GM10847 (cell line): ENCODE results near the gene ZDHHC4.

Experiments
- POLR2A ChIP-seq: IDR thresholded peaks from 2 replicates; pipeline ENCODE4 v1.6.1; 2011; ENCODE audit not compliant: insufficient read length; ENCODE audit errors: extremely low read depth

ZDHHC4 gene

DNA sequence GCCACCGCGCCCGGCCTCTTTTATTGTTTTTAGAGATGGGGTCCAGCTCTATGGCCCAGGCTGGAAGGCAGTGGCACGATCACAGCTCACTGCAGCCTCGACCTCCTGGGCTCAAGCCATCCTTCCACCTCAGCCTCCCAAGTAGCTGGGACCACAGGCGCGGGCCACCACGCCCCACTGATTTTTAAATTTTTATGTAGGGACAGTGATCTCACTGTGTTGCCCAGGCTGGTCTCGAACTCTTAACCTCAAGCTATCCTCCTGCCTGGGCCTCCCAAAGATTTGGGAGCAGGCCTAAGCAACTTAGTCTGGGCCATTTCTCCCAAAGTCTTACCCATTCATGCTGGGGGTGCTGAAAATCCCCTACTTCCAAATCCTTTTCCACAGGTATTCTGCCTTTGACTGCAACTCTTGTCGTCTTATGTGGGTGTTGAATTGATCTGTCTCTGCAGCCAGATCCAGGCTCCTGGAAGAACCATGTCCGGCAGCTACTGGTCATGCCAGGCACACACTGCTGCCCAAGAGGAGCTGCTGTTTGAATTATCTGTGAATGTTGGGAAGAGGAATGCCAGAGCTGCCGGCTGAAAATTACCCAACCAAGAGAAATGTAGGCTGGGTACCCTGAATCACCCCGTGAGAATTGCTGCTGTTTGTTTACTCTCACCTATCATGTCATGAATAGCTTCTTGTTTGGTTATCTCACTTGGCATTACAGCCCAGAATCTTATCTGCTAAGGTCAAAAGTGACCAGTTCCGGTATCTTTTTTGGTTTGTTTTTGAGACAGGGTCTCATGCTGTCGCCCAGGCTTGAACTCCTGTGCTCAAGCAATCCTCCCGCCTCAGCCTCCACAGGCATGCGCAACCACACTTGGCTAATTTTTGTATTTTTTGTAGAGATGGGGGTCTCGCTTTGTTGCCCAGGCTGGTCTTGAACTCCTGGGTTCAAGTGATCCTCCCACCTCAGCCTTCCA is 1.1 kb downstream of the ZDHHC4 start:
- TF ChIP-seq POLR2A = no peak

DNA sequence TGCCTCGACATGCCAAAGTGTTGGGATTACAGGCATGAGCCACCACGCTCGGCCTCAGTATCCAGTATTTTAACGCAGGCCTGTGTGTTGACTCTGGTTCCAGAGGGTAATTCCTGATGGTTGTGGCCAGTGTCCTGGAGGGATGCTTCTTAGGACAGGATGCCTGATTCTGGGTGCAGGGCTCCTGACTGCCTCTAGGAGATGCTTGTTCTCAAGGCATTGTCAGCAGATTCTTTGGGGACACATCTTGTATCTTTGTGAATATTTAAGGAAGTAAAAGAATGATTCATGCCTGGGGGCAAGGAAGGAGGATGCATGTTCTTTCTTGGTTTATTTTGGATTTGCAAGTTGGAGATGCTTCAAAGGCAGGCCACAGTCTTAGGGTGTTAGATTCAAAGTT is 2.2 kb downstream of the ZDHHC4 start:
- no peak for TF ChIP-seq POLR2A

DNA sequence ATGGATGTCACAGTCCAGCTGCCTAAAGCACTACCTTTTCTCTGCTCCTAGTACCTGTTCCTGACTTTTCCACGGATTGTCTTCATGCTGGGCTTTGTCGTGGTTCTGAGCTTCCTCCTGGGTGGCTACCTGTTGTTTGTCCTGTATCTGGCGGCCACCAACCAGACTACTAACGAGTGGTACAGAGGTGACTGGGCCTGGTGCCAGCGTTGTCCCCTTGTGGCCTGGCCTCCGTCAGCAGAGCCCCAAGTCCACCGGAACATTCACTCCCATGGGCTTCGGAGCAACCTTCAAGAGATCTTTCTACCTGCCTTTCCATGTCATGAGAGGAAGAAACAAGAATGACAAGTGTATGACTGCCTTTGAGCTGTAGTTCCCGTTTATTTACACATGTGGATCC is 11.3 kb downstream of the ZDHHC4 start:
- TF ChIP-seq POLR2A = no peak

DNA sequence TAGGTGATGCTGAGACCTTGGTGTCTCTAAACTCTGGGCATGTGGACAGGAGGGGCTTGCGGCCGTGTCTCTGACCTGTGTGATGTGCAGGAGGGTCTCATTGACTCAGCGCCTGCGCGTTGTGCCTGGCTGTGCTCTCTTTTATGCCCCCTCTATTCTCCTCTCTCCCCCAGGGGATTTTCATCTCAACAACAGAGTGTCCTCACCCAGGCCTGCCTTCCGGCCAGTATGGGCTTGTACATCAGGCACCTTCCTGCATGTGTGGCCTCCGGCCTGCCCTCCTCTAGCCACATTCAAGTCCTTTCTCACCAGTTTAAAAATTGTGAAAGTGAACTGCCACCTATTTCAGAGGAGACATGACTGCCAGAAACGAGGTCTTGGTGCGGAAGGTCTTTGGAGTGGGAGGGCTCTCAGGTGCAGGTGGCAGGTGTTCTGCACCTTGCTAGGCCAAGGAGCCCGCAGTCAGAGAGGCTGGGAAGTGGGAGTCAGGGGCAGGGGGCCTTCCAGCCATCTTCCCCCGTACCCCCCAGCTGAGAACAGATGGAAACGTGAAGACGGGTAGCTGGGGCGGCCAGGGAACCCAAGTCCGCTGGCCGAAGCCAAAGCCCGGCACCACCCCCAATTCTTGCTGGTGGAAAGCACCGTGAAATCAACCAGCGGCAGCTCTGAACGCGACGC is 12.0 kb downstream of the ZDHHC4 start:
- no peak for TF ChIP-seq POLR2A

DNA sequence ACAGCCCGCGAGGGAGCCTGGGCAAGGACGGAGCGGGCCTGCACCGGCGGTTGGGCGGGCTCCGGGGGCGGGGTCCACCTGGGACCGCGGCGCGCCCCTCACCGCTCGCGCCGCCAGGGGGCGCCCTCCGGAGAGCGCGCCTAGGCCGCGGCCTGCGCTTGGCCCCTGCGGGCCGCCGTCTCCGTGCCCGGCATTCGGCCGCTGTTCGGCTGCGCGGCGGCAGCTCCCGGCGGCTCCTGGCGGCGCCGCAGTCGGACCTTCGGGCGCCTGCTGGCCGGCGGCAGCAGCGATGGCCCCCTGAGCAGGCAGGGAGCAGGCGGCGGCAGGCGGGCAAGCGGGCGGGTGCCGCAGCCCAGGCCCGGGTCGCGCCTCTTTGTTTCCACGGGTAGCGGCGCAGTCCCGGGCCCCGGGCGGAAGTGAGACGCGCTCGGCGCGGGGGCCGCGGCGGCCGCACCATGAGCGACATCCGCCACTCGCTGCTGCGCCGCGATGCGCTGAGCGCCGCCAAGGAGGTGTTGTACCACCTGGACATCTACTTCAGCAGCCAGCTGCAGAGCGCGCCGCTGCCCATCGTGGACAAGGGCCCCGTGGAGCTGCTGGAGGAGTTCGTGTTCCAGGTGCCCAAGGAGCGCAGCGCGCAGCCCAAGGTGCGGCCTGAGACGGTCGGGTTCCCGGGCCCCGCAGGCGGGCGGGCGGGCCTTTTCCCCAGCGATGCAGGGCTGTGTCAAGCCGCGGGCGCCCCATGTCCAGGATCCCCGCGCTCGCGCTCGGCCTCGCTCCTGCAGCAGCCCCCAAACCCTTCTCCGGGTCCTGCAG is 12.8 kb downstream of the ZDHHC4 start, which contains the start of gene INTS15:
INTS15 (plus strand) TSS at position 193 of the 816 bp plus-strand sequence; CDS start at position 456, 263 bp downstream.
- TF ChIP-seq POLR2A = peak; percentile 94

DNA sequence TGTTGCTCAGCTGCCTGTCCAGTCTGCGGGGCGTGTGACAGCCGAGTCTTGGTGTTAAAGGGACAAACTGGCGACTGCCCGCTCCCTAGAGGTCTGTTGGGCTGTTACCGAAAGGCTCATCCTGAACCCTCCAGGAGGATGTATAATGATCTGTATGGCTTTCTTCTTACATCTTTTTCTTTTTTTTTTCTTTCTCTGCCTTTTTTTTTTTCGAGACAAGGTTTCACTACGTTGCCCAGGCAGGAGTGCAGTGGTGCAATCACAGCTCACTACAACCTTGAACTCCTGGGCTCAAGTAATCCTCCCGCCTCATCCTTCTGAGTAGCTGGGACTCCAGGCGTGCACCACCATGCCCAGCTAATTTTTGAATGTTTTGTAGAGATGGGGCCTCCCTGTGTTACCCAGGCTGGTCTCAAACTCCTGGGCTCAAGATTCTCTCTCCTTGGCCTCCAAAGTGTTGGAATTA is 13.4 kb downstream of the ZDHHC4 start:
- no peak for TF ChIP-seq POLR2A

DNA sequence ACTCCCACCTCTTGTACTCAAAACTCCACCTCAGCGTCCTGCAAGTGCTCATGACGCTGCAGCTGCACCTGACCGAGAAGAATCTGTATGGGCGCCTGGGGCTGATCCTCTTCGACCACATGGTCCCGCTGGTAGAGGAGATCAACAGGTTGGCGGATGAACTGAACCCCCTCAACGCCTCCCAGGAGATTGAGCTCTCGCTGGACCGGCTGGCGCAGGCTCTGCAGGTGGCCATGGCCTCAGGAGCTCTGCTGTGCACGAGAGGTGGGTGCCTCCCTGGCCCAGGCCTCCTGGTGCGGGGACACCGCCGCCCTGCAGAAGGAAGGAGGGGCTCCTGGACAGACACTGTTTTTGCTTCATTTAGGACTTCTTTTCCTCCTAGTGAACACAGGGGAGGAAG is 22.8 kb downstream of the ZDHHC4 start:
- no peak for TF ChIP-seq POLR2A

DNA sequence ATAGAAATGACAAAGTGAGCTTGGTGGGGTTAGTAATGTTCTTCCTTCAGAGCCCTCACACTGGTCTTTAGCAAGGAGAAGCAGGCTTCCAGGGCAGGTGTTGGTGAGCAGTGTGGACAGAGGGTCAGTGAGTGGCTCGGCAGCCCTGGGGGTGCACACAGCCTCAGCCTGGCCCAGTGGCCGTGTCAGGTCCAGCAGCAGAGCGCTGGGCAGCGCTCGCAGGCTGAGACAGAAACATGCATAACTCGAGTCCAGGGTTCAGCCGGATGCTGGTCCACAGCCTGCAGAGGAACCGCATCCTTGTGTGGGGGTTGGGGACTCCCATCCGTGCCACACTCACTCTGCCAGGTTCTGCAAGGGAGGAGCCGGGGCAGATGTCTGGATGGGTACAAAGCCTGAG is 27.2 kb downstream of the ZDHHC4 start:
- no peak for TF ChIP-seq POLR2A

DNA sequence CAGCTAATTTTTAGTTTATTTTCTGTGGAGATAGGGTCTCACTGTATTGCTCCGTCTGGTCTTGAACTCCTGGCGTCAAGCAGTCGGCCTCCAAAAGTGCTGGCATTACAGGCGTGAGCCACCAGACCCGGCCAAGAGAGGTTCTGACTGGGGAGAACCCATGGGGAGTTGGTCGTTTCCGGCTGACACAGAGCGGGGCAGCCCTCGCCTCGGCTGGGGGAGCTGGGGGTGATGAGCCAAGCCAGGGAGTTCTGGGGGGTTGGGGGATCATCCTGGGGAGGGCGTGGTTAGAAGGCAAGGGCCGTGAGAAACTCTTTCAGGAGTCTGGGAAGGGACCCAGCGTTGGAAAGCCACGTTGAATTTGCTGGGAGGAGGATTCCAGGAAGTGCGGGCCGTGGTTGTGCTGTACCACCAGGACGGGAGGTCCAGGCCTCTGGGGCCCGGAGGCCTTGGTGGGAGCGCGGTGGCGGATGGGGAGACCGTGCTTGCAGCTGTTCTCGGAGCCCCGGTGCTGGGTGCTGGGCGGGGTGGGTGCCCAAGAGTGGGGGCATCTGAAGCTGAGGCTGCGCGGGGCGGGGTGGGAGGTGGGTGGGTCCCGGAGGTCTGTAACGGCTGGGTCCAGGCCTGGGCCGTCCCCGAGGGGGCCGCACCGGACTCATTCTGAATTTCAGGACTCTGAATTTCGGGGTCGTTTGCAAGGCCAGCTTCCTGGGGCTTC is 29.8 kb downstream of the ZDHHC4 start:
- no peak for TF ChIP-seq POLR2A

DNA sequence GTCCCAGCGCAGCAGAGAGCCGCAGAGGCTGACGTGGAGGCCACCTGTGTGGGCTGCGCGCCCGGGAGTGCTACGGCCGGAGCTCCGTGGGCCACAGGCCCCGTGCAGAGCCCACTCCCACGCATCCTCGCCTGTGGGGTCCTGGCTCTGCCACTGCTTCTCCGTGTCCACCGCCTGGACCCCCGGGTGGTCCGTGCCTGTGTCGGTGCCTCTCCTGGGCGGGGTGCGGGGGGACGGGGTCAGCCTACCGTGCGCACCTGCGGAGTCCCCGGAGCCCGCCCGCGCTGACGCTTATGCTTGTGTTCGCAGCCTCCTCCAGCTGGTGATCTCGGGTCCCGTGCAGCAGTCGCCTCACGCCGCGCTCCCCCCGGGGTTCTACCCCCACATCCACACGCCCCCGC is 30.4 kb downstream of the ZDHHC4 start:
- no peak for TF ChIP-seq POLR2A

DNA sequence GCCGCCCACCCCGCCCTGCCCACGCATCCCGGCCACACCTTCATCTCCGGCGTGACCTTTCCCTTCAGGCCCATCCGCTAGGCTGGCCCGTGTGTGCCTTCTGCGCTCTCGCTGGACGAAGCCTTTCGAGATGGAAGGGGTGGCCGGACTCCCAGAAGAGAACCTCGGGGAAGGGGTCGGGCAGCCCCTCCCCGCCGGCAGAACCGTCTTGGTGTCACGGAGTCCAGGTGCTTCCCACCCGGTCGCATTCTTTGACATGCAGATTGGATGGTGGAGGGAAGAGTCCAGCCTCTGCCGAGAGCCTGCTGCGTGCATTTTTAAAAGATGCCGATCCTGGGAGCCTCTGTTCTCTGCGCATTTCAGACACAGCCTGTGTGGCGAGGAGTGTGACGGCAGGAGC is 30.8 kb downstream of the ZDHHC4 start:
- no peak for TF ChIP-seq POLR2A

DNA sequence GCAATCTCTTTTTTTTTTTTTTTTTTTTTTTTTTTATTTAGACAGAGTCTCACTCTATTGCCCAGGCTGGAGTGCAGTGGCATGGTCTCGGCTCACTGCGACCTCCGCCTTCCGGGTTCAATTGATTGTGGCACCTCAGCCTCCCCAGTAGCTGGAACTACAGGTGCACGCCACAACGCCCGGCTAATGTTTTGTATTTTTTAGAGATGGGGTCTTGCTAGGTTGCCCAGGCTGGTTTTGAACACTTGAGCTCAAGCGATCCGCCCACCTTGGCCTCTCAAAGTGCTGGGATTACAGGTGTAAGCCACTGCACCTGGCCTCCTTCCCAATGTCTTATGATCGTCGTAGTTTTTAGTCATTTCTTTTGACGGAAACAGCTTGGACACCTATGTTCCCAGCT is 31.5 kb downstream of the ZDHHC4 start:
- TF ChIP-seq POLR2A = no peak

DNA sequence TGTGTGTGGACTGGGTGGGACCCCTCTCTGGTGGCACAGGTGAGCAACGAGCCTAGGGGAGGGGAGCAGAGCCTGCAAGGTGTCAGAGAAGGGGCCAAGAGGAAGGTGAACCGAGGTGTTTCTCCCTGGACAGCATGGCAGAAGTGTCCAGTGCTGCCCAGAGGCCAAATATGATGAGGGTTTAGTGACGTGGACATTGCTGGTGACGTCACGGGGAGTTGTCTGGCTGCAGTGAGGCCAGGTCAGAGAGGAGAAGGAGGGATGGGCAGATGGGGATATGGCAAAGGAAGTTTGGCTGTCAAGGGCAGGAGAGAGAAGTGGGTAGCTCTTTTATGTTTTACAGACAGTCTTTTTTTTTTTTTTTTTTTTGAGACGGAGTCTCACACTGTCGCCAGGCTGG is 35.6 kb downstream of the ZDHHC4 start:
- TF ChIP-seq POLR2A = no peak

DNA sequence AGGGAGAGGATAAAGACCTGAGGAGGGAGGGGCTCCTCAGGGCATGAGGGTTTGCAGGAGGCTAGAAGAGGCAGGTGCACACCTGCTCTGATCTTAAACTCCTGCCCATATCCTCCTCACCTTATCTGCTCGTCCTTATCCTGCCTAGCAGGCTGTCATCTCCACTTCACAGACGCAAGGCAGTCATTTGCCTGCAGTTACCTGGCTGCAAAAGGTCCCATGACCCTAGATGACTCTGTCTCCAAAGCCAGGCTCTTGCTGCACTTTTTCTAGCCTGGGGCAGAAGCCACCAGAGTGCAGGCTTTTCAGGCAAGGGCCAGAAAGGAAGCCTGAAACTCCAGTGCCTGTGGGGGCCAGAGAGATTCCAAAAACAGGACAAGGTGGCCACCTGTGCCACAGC is 36.5 kb downstream of the ZDHHC4 start:
- no peak for TF ChIP-seq POLR2A

DNA sequence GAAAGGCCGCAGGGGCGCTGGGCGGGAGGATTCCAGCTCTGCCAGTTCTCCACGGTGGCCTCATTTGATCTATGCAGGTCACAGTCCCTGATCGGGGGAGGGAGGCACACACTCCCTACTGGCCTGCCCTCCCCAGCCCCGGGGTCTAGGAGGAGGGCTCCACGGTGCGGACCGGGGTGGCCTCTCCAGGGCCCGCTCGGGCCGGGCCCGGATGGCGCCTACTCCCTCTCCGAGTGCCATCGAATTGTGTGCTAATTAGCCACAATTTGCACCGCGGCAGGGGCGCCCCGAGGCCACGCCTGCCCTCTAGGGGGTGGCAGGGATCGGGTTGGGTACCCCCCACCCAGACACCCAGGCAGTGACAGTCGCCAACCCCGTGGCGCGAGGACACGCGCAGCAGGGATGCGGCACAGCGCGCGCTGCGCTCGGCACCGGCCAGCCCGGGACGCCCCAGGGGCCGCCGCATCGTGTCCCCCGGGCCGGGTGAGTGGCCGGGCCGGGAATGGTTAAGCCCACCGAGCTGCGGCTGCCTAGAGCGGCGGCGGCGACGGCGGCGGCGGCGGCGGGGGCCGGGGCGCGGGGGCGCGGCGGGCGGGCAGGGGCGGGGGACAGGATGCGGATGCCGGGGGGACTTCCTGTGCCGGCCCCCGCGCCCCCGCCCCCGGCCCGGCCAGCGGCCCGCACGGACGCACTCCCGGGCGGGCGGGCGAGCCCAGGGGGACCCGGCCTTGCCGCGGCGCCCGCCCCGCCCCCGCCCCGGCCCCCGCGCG is 37.9 kb downstream of the ZDHHC4 start, which contains the start of gene ZNF853:
ZNF853 (plus strand) TSS at position 658 of the 770 bp plus-strand sequence. CDS start 565 bp downstream, outside the sequence.
- no peak for TF ChIP-seq POLR2A
